Esophagus muscularis mucosa (tissue), 4 donors: ENCODE data around the gene FAM118A. TPM values are rescaled to one million over a fixed set of nuclear protein-coding genes. Genes with fewer than 3 reads are reported as not detected.

Experiments used
- DNase-seq: peaks from one replicate; pipeline ENCODE4 v3.0.0-alpha.2; 2017; ENCODE audit errors: extremely low spot score
- H3K27ac ChIP-seq, 4 donors: fragments of 200-600 bp; sonication (generic); replicated peaks in 1 of 4; 1 replicate in 3 of 4; 2 replicates in 1 of 4; pipeline ENCODE4 v1.5.1; 2016 to 2019; ENCODE audit warnings: mild to moderate bottlenecking in 1 of 4
- H3K27me3 ChIP-seq, 4 donors: fragments of 200-600 bp; sonication (generic); one replicate each; pipeline versions ENCODE4 v1.5.1 to v1.6.0; 2016 to 2019
- H3K36me3 ChIP-seq, 4 donors: fragments of 200-600 bp; sonication (generic); one replicate each; pipeline ENCODE4 v1.5.1; 2016 to 2019
- H3K4me1 ChIP-seq, 4 donors: fragments of 200-600 bp; sonication (generic); one replicate each; pipeline ENCODE4 v1.5.1; 2016 to 2019
- H3K4me3 ChIP-seq, 4 donors: fragments of 200-600 bp; sonication (generic); 1 replicate in 2 of 4; 2 replicates in 2 of 4; pipeline ENCODE4 v1.5.1; 2016 to 2019; ENCODE audit warnings: mild to moderate bottlenecking in 4 of 4, moderate library complexity in 1 of 4
- H3K9me3 ChIP-seq, 4 donors: fragments of 200-600 bp; sonication (generic); 1 replicate in 3 of 4; 2 replicates in 1 of 4; pipeline ENCODE4 v1.5.1; 2016 to 2019
- CTCF ChIP-seq, 3 experiments: fragments of 200-600 bp in 2 of 3; fragments of 450-650 bp in 1 of 3; sonication (generic) in 2 of 3; IDR thresholded peaks; one replicate each; pipeline ENCODE4 v1.5.1; 2017 to 2019; ENCODE audit warnings: antibody characterized with exemption in 3 of 3, mild to moderate bottlenecking in 2 of 3, moderate library complexity in 1 of 3
- EP300 ChIP-seq: sonication (generic); formaldehyde crosslinking; IDR thresholded peaks from one replicate; pipeline ENCODE4 v1.6.1; 2017; ENCODE audit warnings: antibody characterized with exemption
- POLR2A ChIP-seq: fragments of 450-650 bp; IDR thresholded peaks from one replicate; pipeline ENCODE4 v1.6.1; 2017; ENCODE audit warnings: antibody characterized with exemption, moderate library complexity, mild to moderate bottlenecking, low read depth
- POLR2AphosphoS5 ChIP-seq, 2 donors: sonication (generic); formaldehyde crosslinking; IDR thresholded peaks; one replicate each; pipeline ENCODE4 v1.6.1; 2017; ENCODE audit warnings: antibody characterized with exemption in 2 of 2
- WGBS: methylation state at CpG from one replicate; pipeline ENCODE4 v1.1.5; 2018; 5-methylcytosine and 5-hydroxymethylcytosine counted together
- intact Hi-C: fragments of 100-400 bp; cut with DNase I; formaldehyde crosslinking; loops from one replicate; pipeline ENCODE4 v1.15.1; 2023
- total RNA-seq, 4 donors: library from RNA; depleted of rRNA; stranded (reverse); fragments of >200 nt; gene quantifications; one replicate each; pipeline versions ENCODE4 v1.1.0 to v1.2.1, GENCODE V29; 2016

The FAM118A gene
- total RNA-seq, 4 donors from 2014 or later, result 24.4 to 45.8 (median 32.1) TPM

GRCh38 chr22:45330548-45330947, 20.8 kb downstream of the FAM118A start:
- Histone ChIP-seq H3K27ac (no peak overlapping the region), H3K9me3 (no peaks in the 10 kb centered on the region), H3K4me1 (peaks cover 13 to 16% (median 15%) of the 10 kb centered on the region in 4 donors), H3K27me3 (no peaks in the 10 kb centered on the region), H3K36me3 (peaks cover 25 to 83% (median 56%) of the 10 kb centered on the region in 4 donors), H3K4me3 (no peak overlapping the region)
- 96% methylated on average over 17 of the region's 19 CpGs for WGBS
- intact Hi-C loops, result no loop called here
- TF ChIP-seq CTCF (IDR thresholded peaks at IDR 0.05), result no peak
- TF ChIP-seq POLR2A, result no peak
- no peak for TF ChIP-seq POLR2AphosphoS5 (IDR thresholded peaks at IDR 0.05)
- TF ChIP-seq EP300, result no peak
- no peak for DNase-seq

GRCh38 chr22:45331486-45331885, 21.8 kb downstream of the FAM118A start:
- intact Hi-C loops, result no loop called here
- Histone ChIP-seq H3K27me3 (no peaks in the 10 kb centered on the region), H3K4me3 (no peak overlapping the region), H3K36me3 (peaks cover 25 to 86% (median 53%) of the 10 kb centered on the region in 4 donors), H3K4me1 (peaks cover 21 to 22% (median 21%) of the 10 kb centered on the region in 4 donors), H3K27ac (no peak overlapping the region), H3K9me3 (no peaks in the 10 kb centered on the region)
- DNase-seq, result no peak
- TF ChIP-seq POLR2AphosphoS5 (IDR thresholded peaks at IDR 0.05) (no peak), CTCF (IDR thresholded peaks at IDR 0.05) (no peak), EP300 (no peak), POLR2A (no peak)
- WGBS, result 95% methylated on average over 9 of the region's 9 CpGs

GRCh38 chr22:45332001-45332400, 22.3 kb downstream of the FAM118A start:
- no peak for DNase-seq
- TF ChIP-seq POLR2A (no peak), POLR2AphosphoS5 (IDR thresholded peaks at IDR 0.05) (no peak), EP300 (no peak), CTCF (IDR thresholded peaks at IDR 0.05) (no peak)
- 91% methylated on average over 5 of the region's 7 CpGs for WGBS
- peaks cover 25 to 91% (median 52%) of the 10 kb centered on the region in 4 donors for H3K36me3 ChIP-seq
- H3K27me3 ChIP-seq, result no peaks in the 10 kb centered on the region
- no peak overlapping the region for H3K4me3 ChIP-seq
- H3K27ac ChIP-seq, result no peak overlapping the region
- no peaks in the 10 kb centered on the region for H3K9me3 ChIP-seq
- H3K4me1 ChIP-seq, result peaks cover 26 to 27% (median 27%) of the 10 kb centered on the region in 4 donors
- intact Hi-C loops, result no loop called here

GRCh38 chr22:45334068-45334467, 24.3 kb downstream of the FAM118A start:
- no peak for DNase-seq
- intact Hi-C loops, result no loop called here
- Histone ChIP-seq H3K27ac (no peak overlapping the region), H3K27me3 (no peaks in the 10 kb centered on the region), H3K4me1 (peaks cover 27 to 29% (median 28%) of the 10 kb centered on the region in 4 donors), H3K9me3 (no peaks in the 10 kb centered on the region), H3K36me3 (peaks cover 20 to 91% (median 53%) of the 10 kb centered on the region in 4 donors), H3K4me3 (no peak overlapping the region)
- TF ChIP-seq CTCF (IDR thresholded peaks at IDR 0.05) (no peak), POLR2AphosphoS5 (IDR thresholded peaks at IDR 0.05) (no peak), POLR2A (no peak), EP300 (no peak)
- 65% methylated on average over 5 of the region's 5 CpGs for WGBS

- WGBS, result 91% methylated on average over 9 of the region's 9 CpGs
- Histone ChIP-seq H3K36me3 (peaks cover 22 to 94% (median 55%) of the 10 kb centered on the region in 4 donors), H3K27ac (no peak overlapping the region), H3K9me3 (no peaks in the 10 kb centered on the region), H3K4me3 (no peak overlapping the region), H3K27me3 (no peaks in the 10 kb centered on the region), H3K4me1 (peaks cover 23 to 27% (median 23%) of the 10 kb centered on the region in 4 donors)
- no peak for DNase-seq
- intact Hi-C loops, result no loop called here
- TF ChIP-seq POLR2AphosphoS5 (IDR thresholded peaks at IDR 0.05) (no peak), CTCF (IDR thresholded peaks at IDR 0.05) (no peak), EP300 (no peak), POLR2A (no peak)
Observed at GRCh38 chr22:45334528-45334927, 24.8 kb downstream of the FAM118A start.
